Hepatic stellate cell (primary cell): Measurements from ENCODE around the gene PRPF6.
A peak's percentile ranks its signal among the peaks of the same experiment; 100 is the strongest.
"Not testable (repeated sequence)": the region's sequence is repeated elsewhere in the genome, so short reads cannot be mapped to it uniquely, and the experiment has no call there.

Experiments
- DNase-seq: peaks from one replicate; pipeline ENCODE4 v3.0.0; 2011; ENCODE audit warnings: low spot score

The PRPF6 gene

DNA sequence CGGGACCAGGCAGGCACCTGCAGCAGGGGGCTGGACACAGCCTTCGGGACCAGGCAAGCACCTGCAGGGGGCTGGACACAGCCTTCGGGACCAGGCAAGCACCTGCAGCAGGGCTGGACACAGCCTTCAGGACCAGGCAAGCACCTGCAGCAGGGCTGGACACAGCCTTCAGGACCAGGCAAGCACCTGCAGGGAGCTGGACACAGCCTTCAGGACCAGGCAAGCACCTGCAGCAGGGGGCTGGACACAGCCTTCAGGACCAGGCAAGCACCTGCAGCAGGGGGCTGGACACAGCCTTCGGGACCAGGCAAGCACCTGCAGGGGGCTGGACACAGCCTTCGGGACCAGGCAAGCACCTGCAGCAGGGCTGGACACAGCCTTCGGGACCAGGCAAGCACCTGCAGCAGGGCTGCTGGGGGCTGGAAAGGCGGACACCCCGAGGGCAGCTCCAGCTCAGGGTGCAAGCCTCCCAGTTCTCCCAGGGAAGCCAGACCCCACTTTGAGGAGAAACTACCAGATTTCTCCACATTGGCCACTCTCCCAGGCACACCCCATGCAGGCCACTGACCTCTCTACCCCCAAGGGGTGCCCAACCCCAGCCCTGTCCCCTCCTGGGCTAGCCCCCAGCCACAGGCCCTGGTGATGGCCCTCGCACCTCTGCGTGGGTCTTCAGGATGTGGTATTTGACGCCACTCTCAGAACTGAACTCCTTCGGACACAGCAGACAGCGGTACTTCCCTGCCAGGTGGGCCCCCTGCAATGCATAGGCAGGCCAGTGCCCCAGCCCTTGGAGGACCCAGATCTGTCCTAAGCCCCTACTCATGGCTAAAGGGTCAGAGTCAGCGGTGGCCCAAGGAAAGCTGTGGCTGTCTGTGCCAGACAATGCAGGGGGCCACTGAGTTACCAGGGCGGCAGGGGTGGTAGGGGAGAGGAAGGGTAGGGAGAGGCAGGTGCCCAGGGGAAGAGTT, 20.0 kb upstream of the PRPF6 start:
- not testable (repeated sequence) for DNase-seq

DNA sequence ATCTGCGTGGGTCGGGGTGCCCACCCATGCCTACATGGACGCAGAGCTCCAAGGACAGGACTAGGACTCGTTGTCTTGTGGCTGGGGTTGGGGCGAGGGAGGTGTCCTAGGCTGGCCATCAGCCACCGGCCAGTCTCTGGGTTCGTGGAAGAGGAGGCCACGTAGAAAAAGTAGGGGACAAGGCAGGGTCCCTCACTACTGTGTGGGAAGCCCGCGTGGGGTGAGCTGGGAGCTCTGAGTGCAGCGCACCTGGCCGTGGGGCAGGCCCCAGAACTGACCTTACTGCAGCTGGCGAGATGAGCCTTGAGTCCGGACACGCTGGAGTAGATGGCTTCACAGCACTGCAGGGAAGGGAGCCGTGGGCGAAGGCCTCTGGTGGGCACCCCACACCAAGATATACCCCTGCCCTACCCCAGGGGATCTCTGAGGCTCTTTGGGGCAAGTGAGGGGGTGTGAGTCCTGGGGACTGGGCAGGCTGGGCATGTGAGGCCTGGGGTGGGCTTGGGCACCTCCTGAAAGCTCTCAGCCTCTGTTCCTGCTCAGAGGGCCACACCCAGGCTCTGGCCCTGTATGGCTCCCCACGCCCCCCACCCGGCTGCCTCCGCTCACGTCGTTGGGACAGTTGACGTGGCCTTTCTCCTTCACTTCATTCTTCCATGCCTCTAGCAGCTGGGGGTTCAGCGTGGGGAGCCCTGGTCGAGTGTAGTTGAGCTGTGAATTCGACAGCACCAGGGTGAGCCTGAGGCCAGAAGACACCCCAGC, 19.1 kb upstream of the PRPF6 start:
- no peak for DNase-seq

DNA sequence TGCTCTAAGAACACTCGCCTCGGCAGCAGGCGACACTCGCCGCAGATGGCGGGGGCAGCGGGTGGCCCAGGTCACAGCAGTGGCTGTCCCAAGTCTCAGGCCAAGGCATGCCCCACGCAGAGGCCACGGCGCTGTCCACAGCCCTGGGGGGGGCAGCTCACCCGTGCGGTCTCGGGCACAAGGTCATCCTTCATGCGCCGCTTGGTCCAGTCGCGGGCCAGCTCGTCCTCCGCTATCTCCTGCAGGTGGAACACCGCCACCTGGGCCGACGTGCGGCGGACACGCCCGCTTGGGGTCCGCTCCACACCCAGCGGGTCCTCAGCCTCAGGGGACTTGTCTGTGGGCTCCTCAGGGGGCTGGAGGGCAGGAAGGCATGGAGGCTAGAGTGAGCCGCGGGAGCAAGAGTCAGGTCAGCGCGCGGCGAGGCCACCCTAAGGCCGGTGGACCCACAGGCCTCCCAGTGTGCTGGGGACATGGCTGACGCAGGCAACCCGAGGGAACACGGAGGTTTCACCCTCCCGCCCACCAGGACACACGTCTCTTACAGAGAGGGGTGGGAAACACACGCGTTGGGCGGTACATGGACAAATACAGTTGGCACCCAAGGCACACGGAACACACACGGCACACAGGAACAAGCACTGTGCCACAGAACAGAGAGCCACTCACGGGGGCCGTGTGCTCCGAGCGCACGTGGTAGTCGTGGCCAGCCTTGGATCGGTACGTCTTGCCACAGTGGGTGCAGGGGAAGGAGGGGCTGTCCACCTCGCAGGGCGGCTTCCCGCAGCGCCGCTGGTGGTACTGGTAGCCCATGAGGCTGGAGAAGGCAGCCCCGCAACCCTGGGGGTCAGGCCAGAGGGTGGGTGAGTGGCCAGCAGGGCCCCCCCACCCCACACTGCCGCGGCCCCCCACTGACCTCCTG, 18.2 kb upstream of the PRPF6 start:
- no peak for DNase-seq

DNA sequence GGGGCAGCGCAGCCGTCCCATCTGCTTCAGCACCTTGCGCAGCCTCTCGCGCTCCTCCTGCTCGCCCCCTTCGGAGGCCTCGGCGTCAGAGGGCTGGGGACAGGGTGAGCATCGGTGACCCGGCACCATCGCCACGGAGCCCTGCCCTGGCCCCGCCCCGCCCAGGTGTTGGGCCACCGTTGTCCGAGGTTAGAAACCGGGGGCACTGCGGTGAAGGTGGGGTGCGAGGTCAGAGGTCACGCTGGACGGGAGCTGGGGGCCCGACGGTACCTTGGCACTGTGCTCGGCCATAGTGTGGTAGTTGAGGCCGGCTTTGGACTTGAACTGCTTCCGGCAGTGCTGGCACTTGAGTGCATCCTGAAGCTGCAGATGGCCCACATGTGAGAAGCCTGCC, 17.6 kb upstream of the PRPF6 start:
- DNase-seq, result no peak

DNA sequence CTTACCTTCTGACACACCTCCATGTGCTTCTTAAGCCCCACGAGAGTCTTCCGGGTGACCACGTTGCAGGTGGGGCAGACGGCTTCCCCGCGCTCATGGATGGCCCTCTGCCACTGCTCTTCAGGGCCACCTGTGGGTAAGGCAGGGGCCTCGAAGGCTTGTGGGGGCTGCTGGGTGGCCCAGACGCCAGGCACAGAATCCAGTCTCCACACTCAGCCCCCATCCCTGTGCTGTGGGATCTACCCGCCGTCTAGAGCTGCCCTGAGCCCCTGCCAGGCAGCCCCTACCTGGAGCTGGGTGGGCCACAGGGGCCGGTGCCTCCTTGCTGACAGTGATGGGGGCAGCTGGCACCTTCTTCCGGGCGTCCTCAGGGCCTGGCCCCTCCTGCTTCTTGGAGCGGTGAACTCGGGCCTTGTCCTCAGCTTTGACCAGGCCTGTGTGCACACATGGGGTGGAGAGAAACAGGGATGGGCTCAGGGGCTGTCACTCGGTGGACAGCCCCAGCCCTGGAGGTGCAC, 17.1 kb upstream of the PRPF6 start:
- no peak for DNase-seq

- DNase-seq, result no peak
These were observed 16.5 kb upstream of the PRPF6 start for GRCh38 chr20:63964412-63964811.

- DNase-seq, result no peak
These were observed 14.6 kb upstream of the PRPF6 start for GRCh38 chr20:63966172-63966943.

DNA sequence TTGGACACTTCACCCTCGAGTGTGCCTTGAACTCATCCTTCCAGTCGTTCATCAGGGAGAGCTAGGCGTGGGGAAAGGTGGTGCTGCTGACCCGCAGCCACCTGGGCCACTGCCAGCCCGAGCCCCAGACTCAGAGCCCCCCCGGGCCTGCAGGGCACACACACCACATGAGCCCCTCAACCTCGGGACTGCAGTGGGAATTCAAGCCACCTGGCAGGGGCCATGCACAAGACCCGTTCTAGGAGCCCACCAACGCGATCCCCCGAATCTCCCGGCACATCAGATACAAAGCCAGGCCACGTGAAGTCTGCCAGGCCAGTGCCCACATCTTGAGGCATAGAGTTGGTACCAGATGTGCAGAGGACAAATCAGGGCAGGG, 14.0 kb upstream of the PRPF6 start:
- no peak for DNase-seq

DNA sequence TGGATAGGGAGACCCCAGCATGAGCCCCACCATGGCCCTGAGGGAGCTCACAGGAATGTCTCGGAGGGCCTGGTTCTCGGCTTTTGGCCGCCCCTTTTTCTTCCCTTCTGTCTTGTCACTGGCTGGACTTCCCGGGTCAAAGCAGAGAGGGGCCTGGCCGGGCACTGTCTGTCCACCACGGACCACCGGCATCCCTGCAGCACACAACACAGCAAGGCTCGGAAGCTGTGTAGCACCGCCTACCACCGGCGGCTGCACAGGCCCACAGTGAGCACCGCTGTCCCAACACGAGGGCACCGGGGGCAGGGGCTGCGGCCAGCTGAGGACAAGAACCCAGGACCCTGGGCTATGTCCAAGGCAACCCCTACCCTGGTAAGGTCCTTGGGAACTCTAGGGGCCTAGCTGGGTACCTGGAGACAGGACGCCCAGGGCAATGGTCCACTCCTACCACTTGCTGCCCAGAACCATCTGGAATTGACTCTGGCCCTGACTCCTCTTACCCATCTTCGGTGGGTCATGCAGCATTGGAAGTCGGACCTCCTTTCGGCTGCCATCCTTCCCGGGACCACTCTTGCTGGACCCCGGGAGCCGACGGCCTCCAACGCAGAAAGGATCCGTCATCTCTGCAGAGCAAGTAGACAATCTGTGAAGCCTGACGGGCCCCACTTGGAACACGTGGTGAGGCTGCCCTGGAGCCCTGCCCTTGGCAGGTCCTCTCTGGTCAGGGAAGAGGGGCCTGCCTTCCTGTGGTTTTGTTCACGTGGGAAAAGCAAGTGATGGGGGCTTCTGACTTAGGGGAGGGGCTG, 13.4 kb upstream of the PRPF6 start:
- no peak for DNase-seq

GRCh38 chr20:63968136-63968927, 12.6 kb upstream of the PRPF6 start:
- DNase-seq, result no peak

DNA sequence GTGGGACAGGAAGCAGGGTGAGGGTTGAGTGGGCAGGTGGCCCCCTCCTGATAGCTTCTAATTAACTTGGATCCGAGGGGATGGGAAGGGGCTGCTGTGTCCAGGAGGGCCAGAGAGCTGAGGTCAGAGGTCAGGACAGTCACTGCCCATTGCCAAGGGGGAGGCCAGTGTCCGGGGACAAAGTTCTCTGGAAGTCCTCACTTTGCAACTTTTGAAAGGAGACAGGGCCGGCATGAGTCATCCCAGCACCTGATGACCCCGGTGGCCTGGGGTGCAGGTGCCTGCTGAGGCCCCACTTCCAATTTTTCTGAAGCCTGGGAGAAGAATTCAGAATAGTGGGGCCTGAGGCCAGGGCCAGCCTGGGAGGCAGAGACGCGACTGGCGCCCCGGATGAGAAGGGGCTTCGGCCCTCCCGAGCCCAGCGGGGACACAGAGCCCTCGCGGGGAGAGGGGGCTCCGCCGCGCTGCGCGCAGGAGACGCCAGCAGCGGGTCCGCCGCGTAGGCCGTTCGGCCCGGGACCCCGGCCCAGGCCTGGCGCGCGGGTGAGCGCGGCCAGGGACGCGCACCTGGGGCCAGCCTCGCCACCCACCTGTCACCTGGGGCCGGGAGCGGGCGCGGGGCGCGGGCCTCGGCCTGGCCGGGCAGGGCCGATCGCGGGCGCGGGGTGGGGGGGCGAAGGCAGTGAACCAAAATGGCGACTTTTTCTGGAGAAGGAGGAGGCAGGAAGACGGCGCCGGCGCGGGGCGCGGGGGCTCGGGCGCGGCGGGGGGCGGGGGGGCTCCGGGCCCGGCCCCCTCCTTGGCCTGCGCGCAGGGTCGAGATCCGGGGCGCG, 11.8 kb upstream of the PRPF6 start:
- DNase-seq, result no peak

DNA sequence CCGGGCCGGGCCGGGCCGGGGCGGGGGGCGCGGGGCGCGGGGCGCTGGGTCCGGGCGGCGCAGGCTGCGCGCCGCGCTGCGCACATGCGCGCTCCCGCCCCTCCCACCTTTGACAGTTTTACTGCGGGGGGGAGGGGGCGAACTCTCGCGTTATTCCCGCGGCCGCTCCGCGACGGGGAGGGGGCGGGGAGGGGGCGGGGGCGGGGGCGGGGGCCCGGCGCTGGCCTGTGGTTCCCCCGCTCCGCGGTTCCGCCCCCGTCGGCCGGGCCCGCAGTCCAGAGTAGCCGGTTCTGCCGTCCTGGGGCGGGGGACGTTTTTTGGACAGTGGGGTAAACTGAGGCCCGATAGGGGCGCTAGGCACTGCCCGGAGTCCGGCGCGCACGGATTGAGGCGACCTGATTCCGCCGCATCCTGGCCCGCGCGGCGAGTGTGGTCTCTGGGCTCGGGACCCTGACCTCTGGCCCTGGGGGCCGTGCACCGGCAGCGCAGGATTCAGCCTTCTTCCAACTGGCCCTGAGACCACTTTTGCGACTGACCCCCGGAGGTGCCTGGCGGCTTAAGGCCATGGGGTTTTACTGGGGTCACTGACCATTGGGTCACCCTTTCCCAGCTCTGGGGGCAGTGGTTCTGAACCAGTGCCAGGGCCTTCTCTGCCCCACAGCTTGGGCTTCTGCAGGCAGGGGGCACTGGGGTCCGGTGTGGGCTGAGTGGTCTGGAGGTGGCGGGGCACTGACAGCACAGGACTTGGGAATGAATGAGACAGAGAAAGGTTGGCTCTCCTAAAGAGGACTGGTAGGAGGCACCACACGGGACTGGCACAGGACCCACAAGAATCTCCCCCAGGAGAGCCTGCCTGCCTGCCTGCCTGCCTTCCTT, 10.9 kb upstream of the PRPF6 start, which contains the start of gene ZNF512B:
Gene ZNF512B, minus strand, starts transcription at position 93 of the 876 bp plus-strand sequence. CDS start 1,980 bp downstream, outside the sequence.
- DNase-seq, result peak; percentile 91

GRCh38 chr20:63970714-63971431, 10.1 kb upstream of the PRPF6 start:
- DNase-seq, result no peak

DNA sequence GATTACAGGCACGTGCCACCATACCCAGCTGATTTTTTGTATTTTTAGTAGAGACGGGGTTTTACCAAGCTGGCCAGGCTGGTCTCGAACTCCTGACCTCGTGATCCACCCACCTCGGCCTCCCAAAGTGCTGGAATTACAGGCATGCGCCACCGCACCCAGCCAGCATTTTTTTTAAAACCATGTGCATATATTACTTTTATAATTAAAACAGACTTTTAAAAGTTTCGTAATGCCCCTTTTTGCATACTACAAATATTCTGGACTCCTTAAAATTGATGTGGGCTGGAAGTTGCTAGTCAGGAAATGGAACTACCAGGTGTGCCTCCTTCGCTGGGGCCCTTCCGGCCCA, 9.0 kb upstream of the PRPF6 start:
- not testable (repeated sequence) for DNase-seq

- DNase-seq, result no peak
These were observed 8.4 kb upstream of the PRPF6 start for GRCh38 chr20:63972312-63973159.

DNA sequence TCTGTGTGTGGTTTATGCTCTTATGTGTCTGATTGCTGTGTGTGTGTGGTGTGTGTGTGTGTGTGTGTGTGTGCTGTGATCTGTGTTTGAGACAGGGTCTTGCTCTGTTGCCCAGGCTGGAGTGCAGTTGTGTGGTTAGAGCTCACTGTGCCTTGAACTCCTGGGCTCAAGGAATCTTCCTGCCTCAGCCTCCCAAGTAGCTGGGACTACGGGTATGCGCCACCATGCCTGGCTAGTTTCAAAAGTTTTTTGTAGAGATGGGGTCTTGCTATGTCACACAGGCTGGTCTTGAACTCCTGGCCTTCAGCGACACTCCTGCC, 7.8 kb upstream of the PRPF6 start:
- no peak for DNase-seq
